ENCODE results near the gene RAB24. TPM values are rescaled to one million over a fixed set of nuclear protein-coding genes. Genes with fewer than 3 reads are reported as not detected.
A peak's percentile ranks its signal among the peaks of the same experiment; 100 is the strongest.

Gene RAB24
- total RNA-seq, 1 donor from 2014 or later: 15.9 TPM

DNA sequence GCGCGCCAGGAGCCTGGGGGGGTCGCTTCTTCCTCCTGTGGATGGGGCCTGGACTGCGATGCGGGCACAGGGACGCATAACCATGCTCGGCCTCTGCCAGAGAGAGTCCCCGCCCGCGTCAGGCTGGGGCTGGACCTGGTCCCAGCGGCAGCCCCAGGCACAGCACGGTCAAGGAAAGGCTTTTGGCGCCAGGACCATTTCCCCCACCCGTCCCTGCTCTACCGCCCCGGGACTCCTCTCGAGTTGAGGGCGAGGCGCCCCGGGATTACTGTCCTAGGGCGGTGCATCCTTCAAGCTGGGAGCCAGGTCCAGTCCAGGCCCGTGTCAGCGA is 7.8 kb upstream of the RAB24 start:
- TF ChIP-seq, protein P1, sequence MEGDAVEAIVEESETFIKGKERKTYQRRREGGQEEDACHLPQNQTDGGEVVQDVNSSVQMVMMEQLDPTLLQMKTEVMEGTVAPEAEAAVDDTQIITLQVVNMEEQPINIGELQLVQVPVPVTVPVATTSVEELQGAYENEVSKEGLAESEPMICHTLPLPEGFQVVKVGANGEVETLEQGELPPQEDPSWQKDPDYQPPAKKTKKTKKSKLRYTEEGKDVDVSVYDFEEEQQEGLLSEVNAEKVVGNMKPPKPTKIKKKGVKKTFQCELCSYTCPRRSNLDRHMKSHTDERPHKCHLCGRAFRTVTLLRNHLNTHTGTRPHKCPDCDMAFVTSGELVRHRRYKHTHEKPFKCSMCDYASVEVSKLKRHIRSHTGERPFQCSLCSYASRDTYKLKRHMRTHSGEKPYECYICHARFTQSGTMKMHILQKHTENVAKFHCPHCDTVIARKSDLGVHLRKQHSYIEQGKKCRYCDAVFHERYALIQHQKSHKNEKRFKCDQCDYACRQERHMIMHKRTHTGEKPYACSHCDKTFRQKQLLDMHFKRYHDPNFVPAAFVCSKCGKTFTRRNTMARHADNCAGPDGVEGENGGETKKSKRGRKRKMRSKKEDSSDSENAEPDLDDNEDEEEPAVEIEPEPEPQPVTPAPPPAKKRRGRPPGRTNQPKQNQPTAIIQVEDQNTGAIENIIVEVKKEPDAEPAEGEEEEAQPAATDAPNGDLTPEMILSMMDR (IDR thresholded peaks at IDR 0.05; ENCODE audit: unreplicated experiment): no peak
- H3K4me3 Mint-ChIP-seq (ENCODE audit: unreplicated experiment): no peak overlapping the region
- peaks cover 27% of the 10 kb centered on the region for H3K4me1 Mint-ChIP-seq (ENCODE audit: unreplicated experiment)
- H3K36me3 Mint-ChIP-seq (ENCODE audit: low read depth, unreplicated experiment): peaks cover 15% of the 10 kb centered on the region
- no peak overlapping the region for H3K27ac Mint-ChIP-seq (ENCODE audit: unreplicated experiment)
- no peaks in the 10 kb centered on the region for H3K9me3 Mint-ChIP-seq (ENCODE audit: unreplicated experiment)
- peaks cover 17% of the 10 kb centered on the region for H3K27me3 Mint-ChIP-seq (ENCODE audit: unreplicated experiment)
- peak; percentile 38 for DNase-seq (ENCODE audit: low spot score)

DNA sequence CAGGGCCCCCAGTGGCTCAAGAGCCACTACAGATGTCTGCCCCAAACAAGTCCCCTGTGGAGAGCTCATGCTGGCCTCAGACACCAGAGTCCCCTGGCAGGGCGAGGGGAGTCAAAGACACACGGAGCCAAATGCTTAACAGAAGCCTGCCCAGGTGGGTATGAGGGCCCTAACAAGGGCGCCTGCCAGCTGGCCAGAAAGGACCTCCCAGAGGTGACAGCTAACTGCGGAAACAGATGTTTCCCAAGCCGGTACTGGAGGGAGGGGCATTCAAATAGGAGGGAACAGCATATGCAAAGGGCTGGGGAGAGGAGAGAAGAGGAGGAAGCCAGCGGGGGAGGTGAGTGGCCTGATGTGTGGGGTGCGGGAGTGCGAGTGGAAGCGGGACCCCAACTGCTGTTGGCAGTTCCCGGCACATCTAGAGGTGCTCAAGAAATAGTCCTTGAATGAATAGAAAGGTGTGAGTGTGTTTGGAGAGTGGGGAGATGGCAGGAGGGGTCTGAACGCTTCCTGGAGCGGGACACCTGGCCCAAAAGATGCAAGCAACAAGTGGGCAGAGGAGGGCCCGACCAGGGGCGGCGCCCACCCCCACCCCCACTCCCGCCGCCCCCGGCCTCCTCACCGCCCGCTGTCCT is 7.4 kb upstream of the RAB24 start:
- peak; percentile 43 for DNase-seq (ENCODE audit: low spot score)
- Mint-ChIP-seq H3K9me3 (ENCODE audit: unreplicated experiment) (no peaks in the 10 kb centered on the region), H3K4me1 (ENCODE audit: unreplicated experiment) (peaks cover 30% of the 10 kb centered on the region), H3K27me3 (ENCODE audit: unreplicated experiment) (peaks cover 16% of the 10 kb centered on the region), H3K36me3 (ENCODE audit: low read depth, unreplicated experiment) (peaks cover 15% of the 10 kb centered on the region), H3K4me3 (ENCODE audit: unreplicated experiment) (peak overlapping the region; percentile 80), H3K27ac (ENCODE audit: unreplicated experiment) (no peak overlapping the region)
- TF ChIP-seq, protein P1 (IDR thresholded peaks at IDR 0.05; ENCODE audit: unreplicated experiment): no peak

DNA sequence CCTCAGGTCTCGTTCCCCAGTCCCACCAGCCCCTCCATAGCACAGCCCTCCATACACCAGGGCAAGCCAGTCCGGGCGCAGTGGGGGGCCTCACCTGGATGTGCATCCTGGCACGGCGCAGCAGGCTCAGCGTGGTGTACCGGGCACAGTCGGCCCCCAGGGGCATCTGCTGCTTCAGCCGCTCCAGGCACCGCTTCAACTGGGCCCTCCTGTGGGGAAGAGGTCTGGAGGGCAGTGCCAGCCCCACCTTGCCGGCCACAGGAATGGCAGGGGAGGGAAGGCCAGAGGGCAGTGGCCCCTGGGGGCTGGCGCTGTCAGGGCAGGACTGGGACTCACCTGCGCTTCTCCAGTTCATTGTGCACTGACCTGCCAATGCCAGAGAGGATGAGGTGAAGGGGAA is 6.8 kb upstream of the RAB24 start:
- no peak overlapping the region for H3K27ac Mint-ChIP-seq (ENCODE audit: unreplicated experiment)
- H3K9me3 Mint-ChIP-seq (ENCODE audit: unreplicated experiment): no peaks in the 10 kb centered on the region
- peaks cover 35% of the 10 kb centered on the region for H3K4me1 Mint-ChIP-seq (ENCODE audit: unreplicated experiment)
- peaks cover 20% of the 10 kb centered on the region for H3K36me3 Mint-ChIP-seq (ENCODE audit: low read depth, unreplicated experiment)
- H3K27me3 Mint-ChIP-seq (ENCODE audit: unreplicated experiment): peaks cover 18% of the 10 kb centered on the region
- peak overlapping the region; percentile 80 for H3K4me3 Mint-ChIP-seq (ENCODE audit: unreplicated experiment)
- DNase-seq (ENCODE audit: low spot score): no peak
- TF ChIP-seq, protein P1 (IDR thresholded peaks at IDR 0.05; ENCODE audit: unreplicated experiment): no peak

DNA sequence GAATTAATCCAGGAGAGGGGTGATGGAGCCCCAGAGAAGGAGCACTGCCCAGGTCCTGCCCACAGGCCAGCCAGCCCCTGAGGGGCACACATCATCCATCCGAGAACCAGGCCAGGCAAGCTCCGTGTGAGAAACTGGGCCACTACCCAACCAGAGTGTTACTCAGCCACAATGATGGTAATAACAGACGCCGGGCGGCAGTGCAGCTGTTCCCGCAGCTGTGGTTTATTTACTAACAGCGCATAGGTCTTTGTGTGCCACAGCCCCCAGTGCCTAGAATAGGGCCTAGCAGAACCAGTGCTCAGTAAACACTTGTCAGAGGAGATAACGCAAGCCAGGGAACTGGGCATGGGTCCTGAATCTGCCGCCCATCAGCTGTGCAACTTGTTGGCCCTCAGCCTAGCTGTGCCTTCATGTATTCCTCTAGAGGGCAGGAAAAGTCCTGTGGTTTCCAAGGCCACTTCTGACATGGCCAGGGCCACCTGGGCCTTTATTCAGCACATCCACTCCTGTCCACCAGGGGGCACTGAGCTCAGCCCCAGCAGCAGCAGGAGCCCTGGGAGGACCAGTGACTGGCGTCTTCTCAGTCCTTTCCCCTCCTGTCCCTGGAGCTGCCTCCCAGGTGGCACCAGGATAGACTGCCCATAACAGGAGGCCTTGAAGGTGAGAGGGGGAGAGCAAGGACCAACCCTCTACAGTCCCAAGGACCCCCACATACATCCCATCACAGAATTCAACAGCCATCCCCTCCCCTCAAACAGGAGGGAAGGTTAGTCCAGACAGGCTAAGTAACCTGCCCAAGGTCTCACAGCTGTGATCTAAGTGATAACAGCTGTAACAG is 6.1 kb upstream of the RAB24 start:
- Mint-ChIP-seq H3K36me3 (ENCODE audit: low read depth, unreplicated experiment) (peaks cover 28% of the 10 kb centered on the region), H3K4me3 (ENCODE audit: unreplicated experiment) (peak overlapping the region; percentile 60), H3K4me1 (ENCODE audit: unreplicated experiment) (peaks cover 43% of the 10 kb centered on the region), H3K27me3 (ENCODE audit: unreplicated experiment) (peaks cover 23% of the 10 kb centered on the region), H3K9me3 (ENCODE audit: unreplicated experiment) (no peaks in the 10 kb centered on the region), H3K27ac (ENCODE audit: unreplicated experiment) (no peak overlapping the region)
- DNase-seq (ENCODE audit: low spot score): peak; percentile 81
- TF ChIP-seq, protein P1 (IDR thresholded peaks at IDR 0.05; ENCODE audit: unreplicated experiment): peak; percentile 92

DNA sequence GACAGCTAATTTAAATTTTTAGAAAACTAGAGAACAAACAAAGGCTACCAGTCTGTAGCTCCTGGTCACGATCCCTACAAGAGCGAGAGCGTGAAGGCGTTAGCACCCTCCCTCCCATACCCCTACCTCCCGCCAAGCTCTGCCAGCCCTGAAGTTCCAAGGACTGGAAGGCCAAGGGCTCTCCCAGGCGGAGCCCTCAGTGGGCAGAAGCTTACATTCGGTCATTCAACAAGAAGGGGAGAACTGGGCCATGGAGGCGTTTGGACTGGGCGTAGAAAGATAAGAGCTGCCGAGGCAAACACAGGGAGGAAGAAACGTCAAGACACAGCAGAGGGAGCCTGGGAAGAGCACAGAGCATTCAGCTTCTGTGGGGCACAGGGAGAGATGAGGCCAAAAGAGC is 5.2 kb upstream of the RAB24 start:
- DNase-seq (ENCODE audit: low spot score): no peak
- H3K4me1 Mint-ChIP-seq (ENCODE audit: unreplicated experiment): peaks cover 50% of the 10 kb centered on the region

More for the DNA sequence above, 5.2 kb upstream of the RAB24 start:
- Mint-ChIP-seq H3K27me3 (ENCODE audit: unreplicated experiment) (peaks cover 29% of the 10 kb centered on the region), H3K36me3 (ENCODE audit: low read depth, unreplicated experiment) (peaks cover 33% of the 10 kb centered on the region), H3K9me3 (ENCODE audit: unreplicated experiment) (no peaks in the 10 kb centered on the region), H3K4me3 (ENCODE audit: unreplicated experiment) (peak overlapping the region; percentile 60), H3K27ac (ENCODE audit: unreplicated experiment) (peak overlapping the region; percentile 63)
- TF ChIP-seq, protein P1 (IDR thresholded peaks at IDR 0.05; ENCODE audit: unreplicated experiment): no peak
